Measurements from ENCODE around the gene DRC7. TPM values are rescaled to one million over a fixed set of nuclear protein-coding genes. Genes with fewer than 3 reads are reported as not detected.

Gene DRC7
- total and polyA plus RNA-seq, 9 of the 15 experiments (the other 6 are each of a cell fraction or from before 2014, with no cell fraction given): 0.04 to 0.33 (median 0.12) TPM; not detected in 3

DNA sequence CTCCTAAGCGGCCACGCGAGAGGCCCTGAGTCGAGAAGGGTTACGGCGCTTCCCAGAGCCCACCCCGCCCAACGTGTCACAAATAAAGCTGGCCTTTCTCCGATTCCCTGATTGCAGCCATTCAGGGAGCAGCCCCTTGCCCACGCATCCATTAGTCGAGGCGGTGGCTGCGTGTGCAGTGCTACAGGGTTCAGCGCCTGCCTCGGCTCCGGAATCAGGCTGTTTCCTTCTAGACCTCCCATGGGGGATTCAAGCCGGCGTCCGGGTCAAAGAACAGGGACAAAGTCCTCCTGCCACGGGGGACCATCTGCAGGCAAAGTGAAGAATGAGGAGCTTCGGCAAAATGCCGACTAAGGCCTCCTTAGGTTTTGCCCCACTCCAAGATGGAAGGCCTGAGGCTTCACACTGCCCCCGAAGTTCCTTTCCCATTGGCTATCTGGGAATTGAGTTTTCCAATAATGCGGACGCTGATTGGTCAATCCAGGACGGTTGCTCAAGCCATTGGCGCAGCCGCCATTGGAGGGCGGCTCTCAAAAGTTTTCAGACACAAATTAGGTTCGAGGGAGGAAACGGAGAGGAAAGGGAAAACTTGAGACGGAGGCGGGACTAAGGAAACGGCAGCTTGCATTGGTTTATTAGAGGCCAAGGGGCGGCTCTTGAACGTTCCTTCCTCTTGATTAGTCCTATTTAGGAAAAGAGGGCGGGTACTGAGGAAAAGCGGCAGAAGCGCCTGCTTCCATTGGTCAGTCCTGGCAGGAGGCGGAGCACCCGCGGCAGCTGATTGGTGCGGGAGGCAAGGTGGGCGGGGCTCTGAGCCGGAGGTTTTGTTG lies 40.5 kb downstream of the DRC7 start (continued):
- TF ChIP-seq PRDM10 (IDR thresholded peaks at IDR 0.05; ENCODE audit: partially characterized antibody) (no peak), CEBPZ (IDR thresholded peaks at IDR 0.05; ENCODE audit: borderline replicate concordance, low read depth, low read length) (peak; percentile 89), TAF7 (tag; IDR thresholded peaks at IDR 0.05) (peak; percentile 89), JUND (IDR thresholded peaks at IDR 0.05; ENCODE audit: borderline replicate concordance, low read depth, low read length) (0 out of 2 replicates have a peak, but pooled peaks have one; percentile 4), JUND (tag; IDR thresholded peaks at IDR 0.05; ENCODE audit: borderline replicate concordance, low read depth, low read length) (0 out of 3 replicates have a peak, but pooled peaks have one; percentile 27), USF1 (CRISPR knock-in tag; IDR thresholded peaks at IDR 0.05) (no peak), KLF13 (tag; IDR thresholded peaks at IDR 0.05; ENCODE audit: borderline replicate concordance, low read depth) (no peak), MAFF (IDR thresholded peaks at IDR 0.05; ENCODE audit: low read length) (peak; percentile 64; the same call in 1 of the 2 replicates), FOS (IDR thresholded peaks at IDR 0.05; ENCODE audit: extremely low read depth, insufficient read length) (peak; percentile 97), CBFB (CRISPR knock-in tag; IDR thresholded peaks at IDR 0.05) (0 out of 2 replicates have a peak, but pooled peaks have one; percentile 69), GABPA (tag; conservative IDR thresholded peaks at IDR 0.05; ENCODE audit: low read depth) (peak; percentile 90), RBBP5 (IDR thresholded peaks at IDR 0.05; ENCODE audit: borderline replicate concordance, insufficient read depth, low read length, poor library complexity, severe bottlenecking) (peak; percentile 54), RB1 (IDR thresholded peaks at IDR 0.05; ENCODE audit: low read depth) (peak; percentile 50; the same call in 1 of the 2 replicates), NRF1 (conservative IDR thresholded peaks at IDR 0.05 in 1 of 2, IDR thresholded peaks at IDR 0.05 in 1 of 2) (peak; percentile 71 to 76), PHF8 (IDR thresholded peaks at IDR 0.05; ENCODE audit: borderline replicate concordance, low read length) (peak; percentile 82)
- TF ChIP-seq, protein P1, sequence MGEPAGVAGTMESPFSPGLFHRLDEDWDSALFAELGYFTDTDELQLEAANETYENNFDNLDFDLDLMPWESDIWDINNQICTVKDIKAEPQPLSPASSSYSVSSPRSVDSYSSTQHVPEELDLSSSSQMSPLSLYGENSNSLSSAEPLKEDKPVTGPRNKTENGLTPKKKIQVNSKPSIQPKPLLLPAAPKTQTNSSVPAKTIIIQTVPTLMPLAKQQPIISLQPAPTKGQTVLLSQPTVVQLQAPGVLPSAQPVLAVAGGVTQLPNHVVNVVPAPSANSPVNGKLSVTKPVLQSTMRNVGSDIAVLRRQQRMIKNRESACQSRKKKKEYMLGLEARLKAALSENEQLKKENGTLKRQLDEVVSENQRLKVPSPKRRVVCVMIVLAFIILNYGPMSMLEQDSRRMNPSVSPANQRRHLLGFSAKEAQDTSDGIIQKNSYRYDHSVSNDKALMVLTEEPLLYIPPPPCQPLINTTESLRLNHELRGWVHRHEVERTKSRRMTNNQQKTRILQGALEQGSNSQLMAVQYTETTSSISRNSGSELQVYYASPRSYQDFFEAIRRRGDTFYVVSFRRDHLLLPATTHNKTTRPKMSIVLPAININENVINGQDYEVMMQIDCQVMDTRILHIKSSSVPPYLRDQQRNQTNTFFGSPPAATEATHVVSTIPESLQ (CRISPR knock-in tag; IDR thresholded peaks at IDR 0.05): no peak
